AG09319 (cell line): Measurements from ENCODE around the gene ZGLP1.

ENCODE experiments used
- DNase-seq: peaks from one replicate; pipeline ENCODE4 v3.0.0-alpha.2; 2010; ENCODE audit warnings: low read depth; ENCODE audit errors: extremely low read depth
- CTCF ChIP-seq: IDR thresholded peaks from 2 replicates; pipeline ENCODE4 v1.5.1; 2011; ENCODE audit warnings: low read depth, mild to moderate bottlenecking, inconsistent platforms, low read length, moderate library complexity

ZGLP1 gene

GRCh38 chr19:10316229-10317044 lies 6.8 kb upstream of the ZGLP1 start:
- DNase-seq: no peak
- no peak for TF ChIP-seq CTCF

- peak; percentile 46 for DNase-seq
- no peak for TF ChIP-seq CTCF
These were observed 6.0 kb upstream of the ZGLP1 start, which contains the start of gene FDX2 for GRCh38 chr19:10315335-10316214. Gene FDX2 (minus strand): TSS chr19:10316015. CDS start chr19:10315996, 19 bp downstream.

GRCh38 chr19:10306327-10306726 lies 3.3 kb downstream of the ZGLP1 start:
- DNase-seq: no peak
- no peak for TF ChIP-seq CTCF

- DNase-seq: no peak
- TF ChIP-seq CTCF: no peak
These were observed 4.3 kb downstream of the ZGLP1 start for GRCh38 chr19:10305139-10305806.

GRCh38 chr19:10299545-10300458 lies 9.8 kb downstream of the ZGLP1 start:
- no peak for TF ChIP-seq CTCF
- no peak for DNase-seq

GRCh38 chr19:10295847-10296591 lies 13.6 kb downstream of the ZGLP1 start:
- TF ChIP-seq CTCF: no peak
- no peak for DNase-seq
